ENCODE results near the gene RAET1L.
"Not testable (repeated sequence)": the region's sequence is repeated elsewhere in the genome, so short reads cannot be mapped to it uniquely, and the experiment has no call there.

Gene RAET1L

DNA sequence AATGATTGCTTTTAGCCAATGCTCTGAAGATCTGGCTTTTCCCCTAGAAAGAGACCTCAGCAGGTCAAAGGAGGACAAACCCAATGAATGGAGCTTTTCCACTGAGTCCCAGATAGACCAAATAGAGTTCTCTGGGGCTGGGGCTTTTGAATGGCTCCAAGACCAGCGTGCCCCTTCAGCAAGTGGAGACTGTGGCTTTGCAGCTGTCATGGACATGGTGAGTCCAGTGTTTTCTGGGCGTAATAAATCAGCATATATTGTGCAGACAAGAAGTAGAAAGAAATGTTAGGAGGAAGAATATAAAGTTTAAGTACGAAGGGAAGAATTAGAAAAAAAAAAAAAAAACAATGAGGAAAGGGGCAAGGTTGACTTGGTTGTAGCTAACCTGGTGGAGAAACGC, 33.5 kb downstream of the RAET1L start:
- no peak for DNase-seq (ENCODE audit: low read depth in 2 of 2)

DNA sequence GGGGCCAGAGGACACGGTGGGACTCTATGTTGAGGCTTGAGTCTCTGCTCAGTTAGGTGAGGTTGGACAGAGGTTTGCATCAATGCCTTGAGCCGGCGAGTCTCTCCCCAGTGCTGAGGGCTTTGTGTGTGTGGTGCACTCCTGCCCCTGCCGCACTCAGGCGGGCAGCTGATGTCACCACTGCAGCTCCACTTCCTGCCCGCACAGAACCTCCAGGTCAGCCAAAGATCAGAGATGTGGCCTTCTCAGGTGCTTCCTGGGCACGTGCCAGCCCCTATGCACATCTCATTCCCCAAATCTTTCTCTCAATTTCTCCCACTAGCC, 33.9 kb downstream of the RAET1L start:
- not testable (repeated sequence) for DNase-seq (ENCODE audit: low read depth in 2 of 2)

DNA sequence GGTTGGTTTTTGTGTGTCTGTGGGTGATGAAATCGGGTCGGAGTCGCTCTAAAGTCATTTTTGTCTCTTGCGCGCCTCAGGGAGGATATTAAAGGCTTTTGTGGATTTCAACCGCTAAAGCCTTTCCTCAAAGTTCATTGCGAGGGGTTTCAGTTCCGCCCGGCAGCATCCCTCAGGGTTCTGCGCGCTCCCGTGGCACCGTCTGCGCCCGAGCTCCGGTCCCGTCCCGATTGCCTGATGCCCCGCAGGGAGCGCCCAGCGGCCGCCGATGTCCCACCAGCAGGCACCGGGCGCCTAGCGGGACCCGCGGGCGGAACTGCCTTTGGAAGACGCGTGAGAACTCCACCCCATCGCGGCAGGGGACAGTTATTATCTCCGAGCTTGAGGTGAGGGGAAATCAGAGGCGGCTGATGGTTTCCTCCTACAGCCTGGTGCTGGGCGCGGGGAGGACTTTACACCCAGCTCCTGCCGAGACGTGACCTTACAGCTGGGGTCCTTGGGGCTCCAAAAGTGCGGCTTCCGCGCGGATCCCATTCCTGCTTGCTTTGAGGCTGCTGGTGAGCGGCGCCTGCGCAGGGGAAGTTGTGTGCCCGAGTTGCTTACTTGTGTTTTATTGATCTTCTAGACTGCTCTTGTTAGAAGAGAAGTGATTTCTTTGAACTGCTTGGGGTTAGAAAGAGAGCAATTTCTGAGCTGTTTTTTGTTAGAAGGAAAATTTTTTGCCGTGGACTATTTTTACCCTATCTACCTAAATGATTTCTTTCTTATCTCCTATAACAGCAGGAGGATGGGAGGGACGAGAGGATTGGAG, 34.5 kb downstream of the RAET1L start:
- no peak for DNase-seq (ENCODE audit: low read depth in 2 of 2)

DNA sequence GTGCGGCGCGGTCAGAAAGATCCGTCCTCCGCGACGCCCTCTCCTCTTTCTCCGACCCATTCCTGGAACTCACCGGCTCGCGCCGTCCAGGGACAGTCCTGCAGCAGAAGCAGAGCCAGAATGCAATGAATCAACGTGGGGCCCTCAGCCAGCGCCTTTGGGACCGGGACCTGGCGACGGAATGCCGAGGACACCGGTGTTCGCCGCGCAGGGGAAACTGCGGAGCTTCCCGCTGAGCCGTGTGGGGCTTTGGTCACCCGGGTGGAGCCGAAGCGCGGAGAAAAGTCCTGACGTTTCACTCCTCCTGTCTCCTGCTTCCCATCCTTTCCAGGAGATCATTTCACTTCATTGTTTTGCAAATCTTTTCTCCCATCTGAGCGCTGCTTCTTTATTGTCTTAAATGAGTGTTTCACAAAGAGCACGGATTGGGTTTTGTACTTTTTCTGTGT, 35.1 kb downstream of the RAET1L start:
- no peak for DNase-seq (ENCODE audit: low read depth in 2 of 2)

DNA sequence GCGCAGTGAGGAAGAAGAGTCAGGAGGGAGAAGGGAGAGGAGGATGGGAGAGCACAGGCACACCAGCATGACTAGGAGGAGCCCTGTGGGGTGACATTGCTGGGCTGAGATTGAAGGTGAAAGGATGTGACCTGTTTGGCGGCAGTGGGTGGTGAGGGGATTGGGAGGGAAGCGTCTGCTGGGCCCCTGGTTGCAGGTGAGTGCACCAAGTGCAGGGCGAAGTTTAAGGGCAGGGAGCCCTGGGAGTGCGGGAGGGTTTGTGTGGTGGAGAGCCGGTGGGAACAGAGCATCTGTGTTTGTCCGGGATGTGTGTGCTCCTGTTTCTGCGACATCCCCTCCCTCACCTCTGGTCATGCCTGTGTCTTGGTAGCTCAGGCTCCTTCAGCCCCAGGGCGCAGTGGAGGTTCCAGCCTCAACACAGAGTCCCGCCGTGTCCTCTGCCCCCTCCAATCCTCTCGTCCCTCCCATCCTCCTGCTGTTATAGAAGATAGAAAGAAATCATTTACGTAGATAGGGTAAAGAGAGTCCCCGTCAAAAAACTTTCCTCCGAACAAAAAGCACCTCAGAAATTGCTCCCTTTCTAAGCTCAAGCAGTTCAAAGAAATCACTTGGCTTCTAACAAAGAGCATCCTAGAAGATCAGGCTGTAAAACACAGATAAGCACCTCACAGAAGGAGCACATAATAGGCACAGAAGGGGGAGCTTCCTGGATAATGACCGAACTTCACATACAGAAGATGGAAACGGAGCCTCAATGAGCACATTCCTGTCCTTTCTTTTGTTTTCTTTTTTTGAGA, 36.6 kb downstream of the RAET1L start:
- no peak for DNase-seq (ENCODE audit: low read depth in 2 of 2)

DNA sequence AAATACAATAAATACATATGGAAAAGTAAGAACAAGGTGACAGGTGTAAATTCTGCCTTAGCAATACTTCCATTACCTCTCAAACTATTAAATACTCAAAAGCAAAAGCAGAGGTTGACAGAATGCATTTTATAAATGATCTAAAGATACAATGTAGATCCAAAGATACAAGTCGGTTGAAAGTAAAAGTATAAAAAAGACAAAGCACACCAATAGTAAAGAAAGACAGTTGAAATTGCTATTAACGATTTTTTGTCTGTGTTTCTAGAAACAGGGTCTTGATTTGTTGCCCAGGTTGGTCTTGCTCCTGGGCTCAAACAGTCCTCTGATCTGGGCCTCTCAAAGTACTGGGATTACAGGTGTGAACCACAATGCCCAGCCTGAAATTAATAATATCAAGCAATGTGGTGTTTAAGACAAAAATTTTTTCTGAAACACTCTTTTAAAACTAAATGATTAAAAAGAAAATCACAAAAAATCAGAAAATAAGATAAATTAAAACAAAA, 37.7 kb downstream of the RAET1L start:
- DNase-seq (ENCODE audit: low read depth in 2 of 2): no peak

DNA sequence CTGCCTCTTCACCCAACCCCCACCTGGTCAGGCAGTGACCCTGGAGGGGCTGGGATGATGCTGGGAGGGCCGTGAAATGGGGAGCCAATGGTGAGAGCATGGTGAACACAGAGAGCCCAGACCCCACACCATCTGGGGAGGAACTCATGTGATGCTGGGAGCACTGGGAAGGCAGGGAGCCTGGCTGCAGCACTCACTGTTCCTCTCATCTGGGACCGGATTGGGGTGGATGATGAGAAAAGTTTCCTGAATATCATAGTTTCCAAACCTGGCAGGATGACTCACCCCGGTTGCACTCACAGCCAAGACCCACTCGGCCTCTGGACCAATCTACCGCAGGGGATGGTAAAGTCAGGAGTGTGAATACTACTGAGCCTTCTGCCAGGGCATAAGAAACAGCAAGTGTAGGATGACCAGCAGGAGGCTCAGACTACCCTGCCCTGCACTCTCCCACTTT, 39.8 kb downstream of the RAET1L start:
- DNase-seq (ENCODE audit: low read depth in 2 of 2): no peak

DNA sequence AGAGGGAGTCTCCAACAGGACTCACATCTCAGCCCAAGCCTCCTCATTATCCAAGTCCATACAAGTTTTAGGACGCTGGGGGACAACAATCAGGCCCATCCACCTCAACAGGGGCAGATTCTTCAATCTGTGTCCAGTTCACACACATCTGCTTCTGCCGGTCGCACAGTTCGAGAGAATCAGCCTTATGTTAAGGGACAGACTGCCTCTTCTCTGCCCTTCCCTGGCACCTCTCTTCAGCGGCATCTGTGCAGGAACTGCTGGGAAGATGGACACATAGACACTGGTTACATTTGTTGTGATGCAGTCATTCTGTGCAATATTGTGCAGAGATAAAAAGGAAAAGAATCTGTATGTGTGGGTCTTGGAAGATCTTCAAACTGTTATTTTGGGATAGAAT, 40.6 kb downstream of the RAET1L start:
- DNase-seq (ENCODE audit: low read depth in 2 of 2): no peak

DNA sequence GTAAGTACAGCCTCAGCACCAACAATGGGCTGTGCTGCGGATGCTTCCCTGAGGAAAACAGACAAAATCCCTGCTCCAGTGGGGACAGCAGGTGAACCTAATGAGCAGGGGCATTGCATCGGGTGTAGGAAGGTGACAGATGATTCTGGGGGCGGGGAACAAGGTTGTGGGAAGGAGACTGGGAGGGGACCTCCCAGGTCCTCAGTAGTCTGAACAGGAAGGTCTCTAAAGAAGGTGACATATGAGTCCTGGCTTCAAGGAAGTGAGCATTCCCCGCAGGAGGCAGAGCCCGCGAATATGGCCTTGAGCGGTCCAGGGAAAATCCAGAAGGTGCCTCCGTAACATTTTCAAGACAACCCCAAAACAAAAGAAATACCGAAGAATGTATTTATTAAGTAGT, 42.2 kb downstream of the RAET1L start:
- DNase-seq (ENCODE audit: low read depth in 2 of 2): no peak

DNA sequence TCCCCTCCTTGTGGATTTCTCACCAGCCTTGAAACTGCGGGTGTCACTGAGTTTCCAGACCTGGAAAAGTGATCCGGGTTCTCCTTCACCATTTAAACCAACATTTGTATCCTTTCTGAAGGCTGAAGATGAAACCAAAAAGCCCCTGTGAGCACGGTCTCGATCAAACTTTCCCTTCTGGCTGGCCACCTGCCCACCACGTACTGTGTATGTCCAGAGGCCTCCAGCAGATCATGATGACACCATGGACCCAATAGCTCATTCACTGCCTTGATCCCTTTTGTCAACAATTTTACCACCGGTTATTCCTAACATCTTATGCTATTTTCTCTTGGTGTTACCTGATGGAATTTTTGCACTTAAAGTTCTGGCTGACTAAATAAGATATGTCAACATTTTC, 46.0 kb downstream of the RAET1L start:
- DNase-seq (ENCODE audit: low read depth in 2 of 2): no peak

DNA sequence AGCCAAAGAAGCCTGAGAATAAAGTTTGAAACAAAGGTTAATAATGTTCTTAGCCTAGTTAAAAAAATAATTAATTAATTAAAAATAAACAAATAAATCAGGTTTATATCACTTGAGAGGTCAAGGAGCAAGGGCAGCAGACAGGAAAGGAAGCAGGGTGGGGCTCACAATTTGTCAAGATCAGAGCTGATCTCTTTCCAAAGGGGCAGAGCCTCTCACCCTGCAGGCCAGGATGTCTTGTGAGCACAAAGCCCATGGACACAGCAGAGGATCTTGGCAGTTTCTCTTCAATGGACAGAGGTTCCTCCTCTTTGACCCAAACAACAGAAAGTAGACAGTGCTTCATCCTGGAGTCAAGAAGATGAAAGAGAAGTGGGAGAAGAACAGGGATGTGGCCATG, 46.7 kb downstream of the RAET1L start:
- no peak for DNase-seq (ENCODE audit: low read depth in 2 of 2)

DNA sequence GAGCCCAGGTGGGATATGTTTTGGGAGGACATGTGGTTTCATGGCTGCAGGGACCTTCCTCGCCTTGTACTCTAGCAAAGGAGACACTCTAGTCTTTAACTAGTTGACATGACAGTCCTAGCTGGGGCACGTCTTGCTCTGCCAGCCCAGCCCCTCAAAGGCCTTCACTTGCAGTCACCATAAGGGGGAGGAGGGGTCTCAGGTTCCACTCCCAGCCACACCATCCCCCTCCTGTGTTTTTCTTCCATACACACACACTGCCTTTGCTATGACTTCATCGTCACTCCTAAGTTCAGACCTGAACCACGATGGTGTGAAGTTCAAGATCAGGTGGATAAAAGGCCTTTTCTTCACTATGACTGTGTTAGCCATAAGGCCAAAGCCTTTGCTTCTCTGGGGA, 48.1 kb downstream of the RAET1L start:
- DNase-seq (ENCODE audit: low read depth in 2 of 2): no peak

DNA sequence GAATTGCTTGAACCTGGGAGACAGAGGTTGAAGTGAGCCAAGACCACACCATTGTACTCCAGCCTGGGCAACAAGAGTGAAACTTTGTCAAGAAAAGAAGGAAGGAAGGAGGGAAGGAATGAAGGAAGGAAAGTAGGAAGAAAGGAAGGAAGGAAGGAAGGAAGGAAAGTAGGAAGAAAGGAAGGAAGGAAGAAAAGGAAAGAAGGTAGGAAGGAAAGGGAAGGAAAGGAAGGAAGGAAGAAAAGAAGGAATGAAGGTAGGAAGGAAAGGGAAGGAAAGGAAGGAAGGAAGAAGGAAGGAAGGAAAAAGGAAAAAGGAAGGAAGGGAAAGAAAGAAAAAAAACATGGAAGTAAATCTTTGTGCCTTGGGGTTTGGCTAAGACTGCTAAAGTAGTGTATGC, 49.9 kb downstream of the RAET1L start:
- DNase-seq (ENCODE audit: low read depth in 2 of 2): no peak

DNA sequence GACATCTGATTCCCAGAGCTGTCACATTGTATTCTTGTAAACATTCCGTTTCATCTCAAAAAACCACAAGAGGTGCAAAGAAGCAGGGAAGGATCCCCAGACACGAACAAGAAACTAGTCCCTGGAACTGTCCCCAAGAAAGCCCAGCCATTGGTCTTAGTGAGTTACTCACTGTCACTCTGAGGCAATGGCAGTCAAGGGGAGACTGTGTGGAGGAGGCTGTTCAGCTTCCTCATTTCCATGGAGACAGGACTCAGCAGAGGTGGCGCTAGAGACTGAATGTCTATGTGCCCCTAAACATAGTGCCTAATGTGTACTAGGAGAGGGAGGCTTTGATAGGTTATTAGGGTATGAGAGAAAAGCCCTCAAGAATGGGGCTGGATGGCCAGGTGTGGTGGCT, 50.5 kb downstream of the RAET1L start:
- DNase-seq (ENCODE audit: low read depth in 2 of 2): no peak

DNA sequence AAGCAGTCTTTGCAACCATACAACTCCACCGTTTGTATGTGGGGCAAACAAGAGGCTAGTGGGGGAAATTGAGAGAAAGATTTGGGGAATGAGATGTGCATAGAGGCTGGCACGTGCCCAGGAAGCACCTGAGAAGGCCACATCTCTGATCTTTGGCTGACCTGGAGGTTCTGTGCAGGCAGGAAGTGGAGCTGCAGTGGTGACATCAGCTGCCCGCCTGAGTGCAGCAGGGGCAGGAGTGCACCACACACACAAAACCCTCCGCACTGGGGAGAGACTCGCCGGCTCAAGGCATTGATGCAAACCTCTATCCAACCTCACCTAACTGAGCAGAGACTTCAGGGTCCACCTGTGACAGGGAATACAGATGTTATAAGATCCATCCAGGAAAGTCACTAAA, 50.9 kb downstream of the RAET1L start:
- DNase-seq (ENCODE audit: low read depth in 2 of 2): not testable (repeated sequence)

DNA sequence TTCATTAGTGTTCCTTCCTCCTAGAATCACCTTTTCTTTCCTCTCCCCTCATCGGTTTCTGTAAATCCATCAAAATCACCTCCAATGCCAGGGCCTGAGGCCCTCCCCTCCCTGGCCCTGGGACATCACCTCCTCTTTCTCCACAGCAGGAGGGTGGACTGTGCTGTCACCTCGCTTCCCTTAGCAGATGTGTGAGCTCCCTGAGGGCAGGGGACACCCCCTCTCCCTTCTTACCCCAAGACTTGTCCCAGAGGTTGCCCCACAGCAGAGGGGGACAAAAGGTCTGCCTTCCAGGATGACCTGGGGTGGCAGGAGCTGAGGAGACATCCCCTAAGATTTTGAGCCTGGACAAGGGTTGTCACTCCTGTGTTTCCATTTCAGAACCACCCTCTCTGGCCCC, 55.7 kb downstream of the RAET1L start:
- no peak for DNase-seq (ENCODE audit: low read depth in 2 of 2)

DNA sequence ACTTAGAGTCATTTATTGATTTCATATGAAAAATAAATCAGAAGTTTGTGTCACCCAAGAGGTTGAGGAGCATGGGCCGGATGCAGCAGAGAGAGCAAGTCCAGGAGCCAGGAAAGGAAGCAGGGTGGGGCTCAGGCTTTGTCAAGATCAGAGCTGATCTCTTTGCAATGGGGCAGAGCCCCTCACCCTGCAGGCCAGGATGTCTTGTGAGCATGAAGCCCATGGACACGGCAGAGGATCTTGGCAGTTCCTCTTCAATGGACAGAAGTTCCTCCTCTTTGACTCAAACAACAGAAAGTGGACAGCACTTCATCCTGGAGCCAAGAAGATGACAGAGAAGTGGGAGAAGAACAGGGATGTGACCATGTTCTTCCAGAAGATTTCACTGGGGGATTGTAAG, 56.4 kb downstream of the RAET1L start:
- DNase-seq (ENCODE audit: low read depth in 2 of 2): not testable (repeated sequence)

Measured in activated CD4-positive, alpha-beta T cell treated with anti-CD3 and anti-CD28 coated beads for 24 hours (primary cell).